GM12891 (cell line): ENCODE results near the gene THOC3.
A peak's percentile ranks its signal among the peaks of the same experiment; 100 is the strongest.
"Not testable (repeated sequence)": the region's sequence is repeated elsewhere in the genome, so short reads cannot be mapped to it uniquely, and the experiment has no call there.

ENCODE experiments used
- DNase-seq: peaks from one replicate; pipeline ENCODE4 v3.0.0; 2011; ENCODE audit warnings: low spot score; ENCODE audit not compliant: insufficient read length
- FAIRE-seq: peaks from 2 replicates; lab custom pipeline; 2011; peaks lifted over from hg19 to GRCh38; lab: Jason Lieb, UNC
- PAX5 ChIP-seq: IDR thresholded peaks from 2 replicates; pipeline ENCODE4 v1.6.1; 2011; ENCODE audit warnings: low read length, moderate library complexity, mild to moderate bottlenecking; ENCODE audit not compliant: insufficient read depth, severe bottlenecking
- POLR2A ChIP-seq: IDR thresholded peaks from 2 replicates; pipeline ENCODE4 v1.6.1; 2011; ENCODE audit warnings: low read depth, low read length, control low read depth
- POLR2AphosphoS5 ChIP-seq: IDR thresholded peaks from 2 replicates; pipeline ENCODE4 v1.6.1; 2011; ENCODE audit warnings: low read depth, low read length, control low read depth
- POU2F2 ChIP-seq: IDR thresholded peaks from 2 replicates; pipeline ENCODE4 v1.6.1; 2011; ENCODE audit warnings: low read depth, mild to moderate bottlenecking, control low read depth, low read length, moderate library complexity
- SPI1 ChIP-seq: IDR thresholded peaks from 2 replicates; pipeline ENCODE4 v1.6.1; 2011; ENCODE audit warnings: low read depth, low read length, control low read depth
- TAF1 ChIP-seq: IDR thresholded peaks from 2 replicates; pipeline ENCODE4 v1.6.1; 2011; ENCODE audit warnings: low read depth, low read length, control low read depth

Gene THOC3

DNA sequence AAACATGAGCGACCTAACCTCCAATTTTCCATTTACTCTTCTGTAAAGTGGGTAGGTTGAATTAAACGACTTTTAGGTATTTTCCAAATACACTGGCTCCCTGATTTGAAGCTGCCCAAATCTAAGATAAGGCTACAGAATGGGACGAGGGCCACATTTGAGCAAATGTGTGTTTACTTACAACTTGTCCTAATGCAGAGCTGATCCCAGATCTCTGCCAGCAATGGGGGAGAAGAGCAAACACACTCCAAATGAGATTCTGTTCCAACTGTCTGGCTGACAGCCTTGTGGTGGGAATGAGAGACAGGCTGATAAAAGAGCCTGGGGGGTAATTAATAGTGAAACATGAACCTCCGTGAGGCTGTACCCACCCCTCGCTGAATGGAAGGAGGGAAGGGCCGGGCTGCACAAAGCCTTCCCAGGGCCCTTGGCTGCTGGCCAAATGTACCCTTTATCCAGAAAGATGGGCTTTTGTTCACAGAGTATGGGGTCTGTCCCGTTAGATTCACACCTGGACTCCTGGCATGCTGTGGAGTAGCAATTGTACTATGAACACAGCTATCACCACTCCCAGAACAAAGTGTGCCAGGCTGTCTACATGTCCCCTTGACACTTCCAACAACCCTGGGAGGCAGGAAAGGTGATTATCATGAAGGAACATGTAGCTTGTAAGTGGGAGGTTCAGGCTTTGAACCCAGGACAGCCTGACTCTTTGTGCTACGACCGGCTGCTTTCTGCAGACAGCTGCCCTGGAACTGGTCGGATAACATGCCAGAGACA, 19.6 kb downstream of the THOC3 start:
- not testable (repeated sequence) for DNase-seq, FAIRE-seq

- FAIRE-seq, DNase-seq: not testable (repeated sequence)
These were observed 24.9 kb downstream of the THOC3 start for GRCh38 chr5:175943253-175943652.

DNA sequence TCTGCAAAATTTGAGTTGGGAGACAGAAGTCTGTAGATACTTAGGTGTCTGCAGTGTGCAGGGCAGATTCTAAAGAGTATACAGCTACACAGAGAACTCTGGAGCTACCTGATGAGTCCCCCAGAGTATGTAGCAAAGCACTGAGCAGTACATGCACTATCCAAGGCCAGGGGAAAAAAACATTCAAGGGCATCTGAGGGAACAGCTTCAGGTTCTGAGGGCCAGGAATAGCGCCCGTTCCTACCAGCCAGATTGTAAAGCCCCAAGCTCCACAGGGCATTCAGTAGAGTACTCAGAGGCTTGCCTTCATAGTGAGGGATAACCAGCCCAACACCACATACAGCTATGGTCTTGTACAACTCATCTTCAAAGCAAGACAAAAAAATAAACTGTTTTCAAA, 27.5 kb downstream of the THOC3 start:
- FAIRE-seq, DNase-seq: not testable (repeated sequence)

DNA sequence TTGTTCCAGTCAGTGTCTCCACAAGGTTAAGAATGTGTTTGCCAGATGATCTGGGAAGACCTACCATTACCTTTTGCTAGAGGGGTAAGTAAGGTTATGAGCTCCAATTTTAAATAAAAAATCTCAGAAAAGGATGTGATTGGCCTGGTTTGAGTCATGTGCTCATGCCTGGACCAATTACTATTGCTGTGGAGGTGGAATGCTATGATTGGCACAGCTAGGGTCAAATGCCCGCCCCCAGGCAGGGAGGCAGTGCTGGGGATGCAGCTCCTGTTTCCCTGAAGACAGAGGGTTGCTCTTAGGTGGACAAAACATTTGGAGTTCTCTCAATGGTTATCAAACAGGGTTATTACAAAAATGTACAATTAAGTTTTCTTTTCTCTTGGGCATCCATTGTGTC, 29.6 kb downstream of the THOC3 start:
- not testable (repeated sequence) for FAIRE-seq, DNase-seq

DNA sequence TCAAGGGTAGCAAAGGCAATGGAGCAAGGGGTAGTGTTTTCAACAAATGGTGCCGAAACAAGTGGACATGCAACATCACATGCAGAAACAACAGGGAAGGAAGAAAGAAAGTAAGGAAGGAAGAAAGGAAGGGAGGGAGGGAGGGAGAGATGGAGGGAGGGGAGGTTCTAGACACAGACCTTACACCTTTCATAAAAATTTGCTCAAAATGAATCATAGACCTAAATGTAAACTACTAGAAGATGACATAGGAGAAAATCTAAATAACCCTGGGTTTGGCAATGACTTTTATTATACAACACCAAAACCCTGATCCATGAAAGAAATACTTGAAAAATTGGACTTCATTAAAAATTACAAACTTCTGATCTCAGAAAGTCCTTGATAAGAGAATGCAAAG, 39.4 kb downstream of the THOC3 start:
- not testable (repeated sequence) for DNase-seq
- FAIRE-seq, result peak; percentile 9

GRCh38 chr5:175925106-175925505, 43.0 kb downstream of the THOC3 start:
- FAIRE-seq, result peak; percentile 31
- DNase-seq, result not testable (repeated sequence)

DNA sequence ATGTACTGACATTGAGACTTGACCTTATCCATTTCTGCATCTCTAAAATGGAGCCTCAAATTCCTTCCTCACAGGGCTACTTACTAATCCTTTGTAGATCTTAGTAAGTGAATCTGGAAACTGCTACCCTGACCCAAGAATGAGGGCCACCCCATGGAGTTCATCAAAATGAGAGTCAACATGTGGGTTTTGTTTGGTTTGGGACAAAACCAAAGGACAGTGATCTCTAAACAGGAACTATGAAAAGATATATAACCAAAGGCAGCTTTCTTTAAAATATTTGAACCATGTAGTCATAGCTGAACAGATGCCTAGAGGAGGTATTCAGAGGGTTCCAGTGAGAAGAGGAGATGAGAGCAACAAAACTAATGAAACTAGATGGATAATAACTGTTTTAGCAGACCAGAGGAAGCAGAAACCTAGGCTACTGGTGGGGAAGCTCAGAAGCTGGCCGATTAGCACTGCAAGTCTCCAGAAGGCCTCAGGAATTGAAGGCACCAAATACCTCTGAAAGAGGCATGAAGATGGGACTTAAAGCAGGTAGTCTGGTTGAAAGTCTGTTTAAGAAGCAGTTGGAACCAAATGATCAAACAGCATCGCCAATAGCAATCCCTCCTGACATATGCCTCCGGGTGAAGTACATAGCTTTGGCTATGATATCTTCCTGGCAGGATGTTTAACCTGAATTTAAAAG, 45.8 kb downstream of the THOC3 start:
- no peak for FAIRE-seq
- TF ChIP-seq POLR2AphosphoS5 (no peak), TAF1 (no peak), PAX5 (no peak), SPI1 (no peak), POLR2A (no peak), POU2F2 (no peak)

GRCh38 chr5:175921061-175921730, 46.9 kb downstream of the THOC3 start:
- DNase-seq (no peak), FAIRE-seq (no peak)
- TF ChIP-seq POLR2AphosphoS5 (no peak), SPI1 (no peak), POU2F2 (no peak)

More for the DNA sequence above, 45.8 kb downstream of the THOC3 start:
- no peak for DNase-seq

GRCh38 chr5:175920231-175920811, 47.8 kb downstream of the THOC3 start:
- DNase-seq (no peak), FAIRE-seq (no peak)
- TF ChIP-seq POU2F2 (no peak), SPI1 (no peak), POLR2A (no peak), TAF1 (no peak), PAX5 (no peak), POLR2AphosphoS5 (no peak)

- FAIRE-seq, result peak; percentile 55
- DNase-seq, result not testable (repeated sequence)
These were observed 52.8 kb downstream of the THOC3 start for GRCh38 chr5:175915066-175916037.

- not testable (repeated sequence) for FAIRE-seq, DNase-seq
These were observed 54.1 kb downstream of the THOC3 start for GRCh38 chr5:175913835-175914672.

DNA sequence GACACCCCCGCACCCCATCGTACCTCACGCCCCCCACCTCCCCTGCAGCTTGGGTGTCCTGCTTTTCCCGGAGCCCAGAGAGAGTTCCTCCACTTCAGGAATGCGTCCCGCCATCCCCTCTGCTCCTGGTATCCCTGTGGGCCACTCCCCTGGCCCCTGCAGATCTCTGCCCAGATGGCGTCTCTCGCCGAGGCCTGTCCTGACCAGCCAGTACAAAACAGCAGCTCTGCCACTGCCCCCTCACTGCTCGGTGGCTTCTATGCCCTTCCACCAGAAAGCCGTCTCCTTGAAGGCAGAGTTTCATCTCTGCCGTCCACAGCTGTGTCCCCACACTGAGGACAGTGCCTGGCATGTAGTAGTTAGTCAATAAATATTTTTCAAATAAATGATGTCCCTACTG, 58.0 kb downstream of the THOC3 start:
- DNase-seq, FAIRE-seq: not testable (repeated sequence)
